ENCODE results near the gene IRF5. TPM values are rescaled to one million over a fixed set of nuclear protein-coding genes. Genes with fewer than 3 reads are reported as not detected.
A peak's percentile ranks its signal among the peaks of the same experiment; 100 is the strongest.

IRF5 gene
- total RNA-seq, result 0.25 and 0.26 TPM in 2 replicates

GRCh38 chr7:128937647-128938543 lies at the start of gene IRF5:
TSS of gene IRF5 (plus strand) at chr7:128937927. CDS start at chr7:128942082, 4,155 bp downstream.
- DNase-seq (ENCODE audit: low read depth in 2 of 2), result peak in 1 of 2 donors; percentile 8

- DNase-seq (ENCODE audit: low read depth in 2 of 2), result no peak
Observed at GRCh38 chr7:128888039-128888755, 49.5 kb upstream of the IRF5 start.

GRCh38 chr7:128888756-128889095 lies 49.0 kb upstream of the IRF5 start:
- no peak for DNase-seq (ENCODE audit: low read depth in 2 of 2)

- DNase-seq (ENCODE audit: low read depth in 2 of 2), result no peak
Observed at GRCh38 chr7:128889121-128889520, 48.6 kb upstream of the IRF5 start.

GRCh38 chr7:128890306-128891109 lies 47.2 kb upstream of the IRF5 start:
- no peak for DNase-seq (ENCODE audit: low read depth in 2 of 2)

GRCh38 chr7:128891110-128891941 lies 46.4 kb upstream of the IRF5 start:
- no peak for DNase-seq (ENCODE audit: low read depth in 2 of 2)

GRCh38 chr7:128891942-128892269 lies 45.8 kb upstream of the IRF5 start:
- DNase-seq (ENCODE audit: low read depth in 2 of 2), result no peak

GRCh38 chr7:128892521-128893250 lies 45.0 kb upstream of the IRF5 start:
- no peak for DNase-seq (ENCODE audit: low read depth in 2 of 2)

GRCh38 chr7:128893251-128894100 lies 44.3 kb upstream of the IRF5 start:
- DNase-seq (ENCODE audit: low read depth in 2 of 2), result no peak

- DNase-seq (ENCODE audit: low read depth in 2 of 2), result no peak
Observed at GRCh38 chr7:128894101-128894440, 43.7 kb upstream of the IRF5 start.

- DNase-seq (ENCODE audit: low read depth in 2 of 2), result no peak
Observed at GRCh38 chr7:128895320-128895719, 42.4 kb upstream of the IRF5 start.

GRCh38 chr7:128899392-128899791 lies 38.3 kb upstream of the IRF5 start:
- DNase-seq (ENCODE audit: low read depth in 2 of 2), result no peak

GRCh38 chr7:128900237-128900636 lies 37.5 kb upstream of the IRF5 start:
- no peak for DNase-seq (ENCODE audit: low read depth in 2 of 2)

- DNase-seq (ENCODE audit: low read depth in 2 of 2), result peak in 1 of 2 donors; percentile 14
Observed at GRCh38 chr7:128902761-128903585, 34.8 kb upstream of the IRF5 start.

- no peak for DNase-seq (ENCODE audit: low read depth in 2 of 2)
Observed at GRCh38 chr7:128903621-128904361, 33.9 kb upstream of the IRF5 start.

- peak; percentile 40 to 59 for DNase-seq (ENCODE audit: low read depth in 2 of 2)
Observed at GRCh38 chr7:128904381-128905197, 33.1 kb upstream of the IRF5 start.

Measured in dermis microvascular lymphatic vessel endothelial cell (primary cell).